GM12875 (cell line): ENCODE data around the gene DAPK1.
"Not testable (repeated sequence)": the region's sequence is repeated elsewhere in the genome, so short reads cannot be mapped to it uniquely, and the experiment has no call there.

Source experiments
- H3K4me3 ChIP-seq: one replicate; pipeline ENCODE4 v1.5.1; 2011; ENCODE audit warnings: low read depth, low read length, control low read depth
- TF ChIP-seq, protein P1 (sequence below): IDR thresholded peaks from 2 replicates; pipeline ENCODE4 v1.5.1; 2011; ENCODE audit warnings: low read depth, mild to moderate bottlenecking, control low read depth, inconsistent platforms, low read length, moderate library complexity, borderline replicate concordance; ENCODE audit not compliant: insufficient read depth

DAPK1 gene

DNA sequence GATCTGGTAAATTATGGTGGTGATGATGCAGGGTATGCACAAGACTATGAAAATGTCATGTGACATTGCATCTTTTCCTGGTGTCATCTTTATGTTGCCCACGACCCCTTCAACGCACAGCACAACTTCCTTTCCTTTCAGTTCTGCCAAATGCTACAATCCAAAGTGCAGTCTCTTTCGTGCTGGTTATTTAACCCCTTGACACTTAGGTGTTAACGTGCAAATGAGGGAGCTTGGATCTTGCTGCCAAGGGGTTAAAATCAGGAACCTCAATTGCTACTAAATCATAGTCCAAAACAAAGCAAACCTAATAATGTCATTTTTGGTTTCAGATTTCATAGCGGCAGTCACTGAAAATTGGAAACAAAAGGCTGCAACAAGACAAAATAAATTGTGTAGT, 244.2 kb downstream of the DAPK1 start:
- TF ChIP-seq, protein P1, sequence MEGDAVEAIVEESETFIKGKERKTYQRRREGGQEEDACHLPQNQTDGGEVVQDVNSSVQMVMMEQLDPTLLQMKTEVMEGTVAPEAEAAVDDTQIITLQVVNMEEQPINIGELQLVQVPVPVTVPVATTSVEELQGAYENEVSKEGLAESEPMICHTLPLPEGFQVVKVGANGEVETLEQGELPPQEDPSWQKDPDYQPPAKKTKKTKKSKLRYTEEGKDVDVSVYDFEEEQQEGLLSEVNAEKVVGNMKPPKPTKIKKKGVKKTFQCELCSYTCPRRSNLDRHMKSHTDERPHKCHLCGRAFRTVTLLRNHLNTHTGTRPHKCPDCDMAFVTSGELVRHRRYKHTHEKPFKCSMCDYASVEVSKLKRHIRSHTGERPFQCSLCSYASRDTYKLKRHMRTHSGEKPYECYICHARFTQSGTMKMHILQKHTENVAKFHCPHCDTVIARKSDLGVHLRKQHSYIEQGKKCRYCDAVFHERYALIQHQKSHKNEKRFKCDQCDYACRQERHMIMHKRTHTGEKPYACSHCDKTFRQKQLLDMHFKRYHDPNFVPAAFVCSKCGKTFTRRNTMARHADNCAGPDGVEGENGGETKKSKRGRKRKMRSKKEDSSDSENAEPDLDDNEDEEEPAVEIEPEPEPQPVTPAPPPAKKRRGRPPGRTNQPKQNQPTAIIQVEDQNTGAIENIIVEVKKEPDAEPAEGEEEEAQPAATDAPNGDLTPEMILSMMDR = no peak
- H3K4me3 ChIP-seq = no peak overlapping the region

DNA sequence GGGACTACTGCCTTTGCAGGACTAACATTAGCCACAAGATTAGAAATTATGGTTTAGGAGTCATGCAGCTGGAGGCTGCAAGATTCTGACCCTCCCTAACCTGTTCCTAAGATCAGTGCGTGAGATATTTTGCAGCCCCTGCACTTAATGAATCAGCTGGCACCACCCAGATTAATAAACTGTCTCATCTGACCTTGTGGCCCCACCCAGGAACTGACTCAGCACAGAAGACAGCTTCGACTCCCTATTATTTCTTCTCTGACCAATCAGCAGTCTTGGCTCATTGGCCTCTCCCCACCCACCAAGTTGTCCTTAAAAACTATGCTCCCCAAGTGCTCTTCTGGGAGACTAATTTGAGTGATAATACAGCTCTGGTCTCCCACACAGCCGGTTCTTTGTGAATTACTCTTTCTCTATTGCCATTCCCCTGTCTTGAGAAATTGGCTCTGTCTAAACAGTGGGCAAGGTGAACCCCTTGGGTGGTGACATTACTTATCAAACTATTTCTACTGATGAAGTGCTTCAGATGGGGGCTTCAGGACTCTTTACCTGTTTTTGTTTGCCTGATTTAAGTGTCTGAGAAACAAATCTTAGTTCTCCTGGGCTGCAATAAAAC, 245.3 kb downstream of the DAPK1 start:
- TF ChIP-seq, protein P1 = no peak

DNA sequence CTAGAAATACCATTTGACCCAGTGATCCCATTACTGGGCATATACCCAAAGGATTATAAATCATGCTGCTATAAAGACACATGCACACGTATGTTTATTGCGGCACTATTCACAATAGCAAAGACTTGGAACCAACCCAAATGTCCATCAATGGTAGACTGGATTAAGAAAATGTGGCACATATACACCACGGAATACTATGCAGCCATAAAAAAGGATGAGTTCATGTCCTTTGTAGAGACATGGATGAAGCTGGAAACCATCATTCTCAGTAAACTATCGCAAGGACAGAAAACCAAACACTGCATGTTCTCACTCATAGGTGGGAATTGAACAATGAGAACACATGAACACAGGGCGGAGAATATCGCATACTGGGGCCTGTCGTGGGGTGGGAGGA, 246.6 kb downstream of the DAPK1 start:
- H3K4me3 ChIP-seq = not testable (repeated sequence)

More for the DNA sequence above, 245.3 kb downstream of the DAPK1 start:
- H3K4me3 ChIP-seq = no peak overlapping the region

DNA sequence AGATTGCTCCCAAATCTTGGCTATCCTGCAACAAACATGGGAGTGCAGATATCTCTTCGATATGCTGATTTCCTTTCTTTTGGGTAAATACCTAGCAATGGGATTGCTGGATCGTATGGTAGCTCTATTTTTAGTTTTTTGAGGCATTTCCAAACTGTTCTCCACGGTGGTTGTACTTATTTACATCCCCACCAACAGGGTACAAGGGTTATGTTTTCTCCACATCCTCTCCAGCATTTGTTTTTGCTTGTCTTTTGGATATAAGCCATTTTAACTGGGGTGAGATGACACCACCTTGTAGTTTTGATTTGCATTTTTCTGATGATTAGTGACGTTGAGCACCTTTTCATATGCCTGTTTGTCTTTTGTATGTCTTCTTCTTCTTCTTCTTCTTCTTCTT, 248.5 kb downstream of the DAPK1 start:
- H3K4me3 ChIP-seq = no peak overlapping the region
- TF ChIP-seq, protein P1 = no peak

DNA sequence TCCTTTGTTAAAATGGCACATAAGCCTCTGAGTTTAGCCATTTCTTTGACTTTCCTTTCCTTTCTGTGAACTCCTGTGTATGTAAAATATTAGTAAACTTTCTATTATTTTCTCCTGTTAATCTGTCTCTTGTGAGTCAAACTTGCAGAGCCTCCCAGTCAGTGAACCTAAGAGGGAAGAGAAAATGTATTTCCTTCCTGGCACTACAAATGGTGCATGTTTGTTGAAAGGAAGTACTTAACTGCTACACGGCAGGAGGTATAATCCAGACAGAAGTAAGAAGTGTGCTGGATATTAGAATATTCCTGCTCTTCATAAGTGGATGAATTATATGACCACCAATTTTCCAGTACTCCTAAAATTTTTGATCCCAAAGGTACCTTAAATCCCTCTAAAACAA, 251.2 kb downstream of the DAPK1 start:
- no peak overlapping the region for H3K4me3 ChIP-seq
- TF ChIP-seq, protein P1 = no peak

DNA sequence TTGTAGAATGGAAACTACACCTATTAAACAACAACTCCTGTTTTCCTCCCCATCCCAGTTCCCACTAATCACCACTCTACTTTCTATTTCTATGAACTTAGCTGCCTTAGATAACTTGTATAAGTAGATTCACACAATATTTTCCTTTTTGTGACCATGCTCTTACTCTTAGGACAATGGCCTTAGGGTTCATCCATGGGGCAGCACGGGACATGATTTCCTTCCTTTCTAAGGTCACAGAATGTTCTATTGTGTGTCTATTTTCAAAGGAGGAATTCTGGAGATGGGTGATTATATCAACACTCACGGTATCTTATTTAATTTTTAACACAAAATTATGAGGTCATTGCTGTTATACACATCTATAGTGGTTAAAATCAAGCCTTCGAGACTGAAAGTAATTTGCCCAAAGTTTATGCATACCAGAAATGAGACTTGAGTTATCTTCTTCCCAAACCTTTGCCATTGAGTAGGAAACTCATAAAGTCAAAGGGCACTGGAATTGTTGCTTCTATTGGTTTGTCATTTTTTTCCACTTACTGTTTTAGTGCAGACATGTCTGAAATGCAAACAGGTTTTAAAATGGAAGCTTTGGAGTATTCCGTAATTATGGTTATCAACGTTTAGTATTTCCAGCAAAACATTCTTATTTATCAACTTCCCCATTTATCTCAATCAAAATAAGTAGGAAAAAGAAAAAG, 251.8 kb downstream of the DAPK1 start:
- no peak overlapping the region for H3K4me3 ChIP-seq
- TF ChIP-seq, protein P1 = no peak

DNA sequence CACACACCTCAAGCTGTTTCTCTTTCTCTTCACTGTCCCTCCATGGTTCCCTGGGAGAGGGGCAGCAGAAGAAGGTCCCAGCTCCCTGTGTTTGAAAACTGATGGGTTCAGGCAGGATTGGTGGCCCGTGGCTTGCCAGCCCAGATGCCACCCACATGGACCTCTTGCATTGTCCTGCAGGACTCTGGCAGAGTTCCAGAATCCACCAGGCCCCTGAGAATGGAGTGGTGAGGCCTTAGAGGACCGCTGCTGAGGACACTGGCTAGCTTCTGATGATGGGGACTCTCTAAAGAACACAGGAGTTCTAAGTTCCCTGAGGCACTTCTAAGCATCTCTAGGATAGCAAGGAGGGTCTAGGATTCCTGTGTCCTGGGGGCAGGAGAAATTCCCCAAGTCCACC, 253.1 kb downstream of the DAPK1 start:
- no peak overlapping the region for H3K4me3 ChIP-seq
- TF ChIP-seq, protein P1 = no peak

DNA sequence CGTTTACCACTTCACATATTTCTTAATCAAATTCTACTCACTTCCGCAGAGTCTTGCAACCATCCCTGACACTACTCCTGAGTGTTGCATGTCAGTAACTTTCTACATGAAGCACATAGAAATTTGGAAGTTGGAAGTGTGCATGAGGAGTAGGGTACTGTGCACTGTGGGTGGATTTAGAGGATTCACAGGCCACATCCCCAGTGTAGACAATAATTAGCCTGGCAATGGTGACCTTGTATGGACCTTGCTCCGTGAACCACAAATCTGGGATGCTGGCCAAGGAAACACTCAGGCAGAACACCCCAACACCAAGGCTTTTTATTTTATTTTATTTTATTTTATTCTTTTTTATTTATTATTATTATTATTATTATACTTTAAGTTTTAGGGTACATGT, 253.8 kb downstream of the DAPK1 start:
- TF ChIP-seq, protein P1 = no peak
- H3K4me3 ChIP-seq = no peak overlapping the region
